ACC112 (cell line): Measurements from ENCODE around the gene FLRT2.

Source experiments
- H2AFZ ChIP-seq: fragments of 200-600 bp; sonication (generic); one replicate; pipeline ENCODE4 v1.6.0; 2017; ENCODE audit warnings: antibody characterized with exemption, low read length; ENCODE audit not compliant: unreplicated experiment
- H3K27ac ChIP-seq: fragments of 200-600 bp; sonication (generic); 2 replicates; pipeline ENCODE4 v1.5.1; 2014; ENCODE audit warnings: low read depth, mild to moderate bottlenecking, antibody characterized with exemption, low read length, moderate library complexity
- H3K27me3 ChIP-seq: fragments of 200-600 bp; sonication (generic); 2 replicates; pipeline ENCODE4 v1.6.1; 2014; ENCODE audit warnings: mild to moderate bottlenecking, antibody characterized with exemption, low read length, moderate library complexity, mixed read lengths; ENCODE audit not compliant: insufficient read depth
- H3K36me3 ChIP-seq: fragments of 200-600 bp; sonication (generic); 2 replicates; pipeline ENCODE4 v1.6.1; 2016; ENCODE audit warnings: mild to moderate bottlenecking, antibody characterized with exemption, low read length, moderate library complexity, mixed read lengths; ENCODE audit not compliant: insufficient read depth
- H3K4me1 ChIP-seq: fragments of 200-600 bp; sonication (generic); one replicate; pipeline ENCODE4 v1.6.1; 2016; ENCODE audit warnings: low read length, mixed read lengths; ENCODE audit not compliant: insufficient read depth, unreplicated experiment, control insufficient read depth
- H3K4me3 ChIP-seq: fragments of 200-600 bp; sonication (generic); 2 replicates; pipeline ENCODE4 v1.5.1; 2014; ENCODE audit warnings: mild to moderate bottlenecking, low read depth, low read length
- H3K79me2 ChIP-seq: fragments of 200-600 bp; sonication (generic); one replicate; pipeline ENCODE4 v1.6.0; 2016; ENCODE audit warnings: low read length; ENCODE audit not compliant: control insufficient read depth, unreplicated experiment, insufficient read depth

The FLRT2 gene, protein sequence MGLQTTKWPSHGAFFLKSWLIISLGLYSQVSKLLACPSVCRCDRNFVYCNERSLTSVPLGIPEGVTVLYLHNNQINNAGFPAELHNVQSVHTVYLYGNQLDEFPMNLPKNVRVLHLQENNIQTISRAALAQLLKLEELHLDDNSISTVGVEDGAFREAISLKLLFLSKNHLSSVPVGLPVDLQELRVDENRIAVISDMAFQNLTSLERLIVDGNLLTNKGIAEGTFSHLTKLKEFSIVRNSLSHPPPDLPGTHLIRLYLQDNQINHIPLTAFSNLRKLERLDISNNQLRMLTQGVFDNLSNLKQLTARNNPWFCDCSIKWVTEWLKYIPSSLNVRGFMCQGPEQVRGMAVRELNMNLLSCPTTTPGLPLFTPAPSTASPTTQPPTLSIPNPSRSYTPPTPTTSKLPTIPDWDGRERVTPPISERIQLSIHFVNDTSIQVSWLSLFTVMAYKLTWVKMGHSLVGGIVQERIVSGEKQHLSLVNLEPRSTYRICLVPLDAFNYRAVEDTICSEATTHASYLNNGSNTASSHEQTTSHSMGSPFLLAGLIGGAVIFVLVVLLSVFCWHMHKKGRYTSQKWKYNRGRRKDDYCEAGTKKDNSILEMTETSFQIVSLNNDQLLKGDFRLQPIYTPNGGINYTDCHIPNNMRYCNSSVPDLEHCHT

GRCh38 chr14:85529803-85530574 is at the start of gene FLRT2:
FLRT2 (plus strand) TSS chr14:85530144; CDS start chr14:85621515, 91,371 bp downstream.
- Histone ChIP-seq H3K79me2 (peaks cover 12% of the 10 kb centered on the region), H3K27me3 (no peaks in the 10 kb centered on the region), H3K4me3 (peak within 1 kb of the TSS; percentile 81), H3K4me1 (peaks cover 24% of the 10 kb centered on the region), H3K36me3 (no peaks in the 10 kb centered on the region), H3K27ac (peak within 1 kb of the TSS; percentile 96), H2AFZ (peak within 1 kb of the TSS; percentile 89)

- Histone ChIP-seq H3K27ac (no peak overlapping the region), H3K36me3 (no peaks in the 10 kb centered on the region), H2AFZ (no peak overlapping the region), H3K27me3 (no peaks in the 10 kb centered on the region), H3K79me2 (no peaks in the 10 kb centered on the region), H3K4me3 (no peak overlapping the region), H3K4me1 (peaks cover 10% of the 10 kb centered on the region)
These were observed 48.5 kb upstream of the FLRT2 start for GRCh38 chr14:85481471-85481870.

DNA sequence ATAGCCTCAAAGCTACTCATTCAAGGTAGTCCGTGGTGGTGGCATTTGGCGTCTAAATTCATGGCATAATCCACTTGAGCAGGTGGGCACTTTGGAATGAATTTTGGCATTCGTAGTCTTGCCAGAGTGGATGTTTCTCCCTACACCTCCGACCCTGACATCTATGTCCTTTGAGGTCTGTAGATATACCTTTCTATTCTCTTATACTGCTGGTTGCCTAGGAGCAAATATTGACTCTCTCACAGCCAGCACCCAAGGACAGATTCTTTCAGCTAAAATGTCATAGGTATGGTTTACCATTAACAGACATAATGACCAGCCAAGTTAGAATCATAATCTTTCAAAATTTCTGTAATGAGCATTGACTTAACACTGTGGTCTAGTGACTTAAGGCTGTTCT is 47.4 kb upstream of the FLRT2 start:
- Histone ChIP-seq H3K27ac (no peak overlapping the region), H3K36me3 (no peaks in the 10 kb centered on the region), H2AFZ (no peak overlapping the region), H3K4me3 (no peak overlapping the region), H3K4me1 (peaks cover 10% of the 10 kb centered on the region), H3K27me3 (no peaks in the 10 kb centered on the region), H3K79me2 (no peaks in the 10 kb centered on the region)

GRCh38 chr14:85483037-85483436 is 46.9 kb upstream of the FLRT2 start:
- Histone ChIP-seq H3K27ac (no peak overlapping the region), H3K4me1 (peaks cover 10% of the 10 kb centered on the region), H3K79me2 (no peaks in the 10 kb centered on the region), H3K4me3 (no peak overlapping the region), H3K27me3 (no peaks in the 10 kb centered on the region), H2AFZ (peak overlapping the region; percentile 55), H3K36me3 (no peaks in the 10 kb centered on the region)

GRCh38 chr14:85483652-85484051 is 46.3 kb upstream of the FLRT2 start:
- H2AFZ ChIP-seq = peak overlapping the region; percentile 55
- H3K4me3 ChIP-seq = no peak overlapping the region
- H3K27ac ChIP-seq = no peak overlapping the region
- no peaks in the 10 kb centered on the region for H3K27me3 ChIP-seq
- 0 out of 2 replicates have a peak, but pooled peaks cover 2% of the 10 kb centered on the region for H3K36me3 ChIP-seq
- H3K4me1 ChIP-seq = peaks cover 10% of the 10 kb centered on the region
- H3K79me2 ChIP-seq = no peaks in the 10 kb centered on the region

DNA sequence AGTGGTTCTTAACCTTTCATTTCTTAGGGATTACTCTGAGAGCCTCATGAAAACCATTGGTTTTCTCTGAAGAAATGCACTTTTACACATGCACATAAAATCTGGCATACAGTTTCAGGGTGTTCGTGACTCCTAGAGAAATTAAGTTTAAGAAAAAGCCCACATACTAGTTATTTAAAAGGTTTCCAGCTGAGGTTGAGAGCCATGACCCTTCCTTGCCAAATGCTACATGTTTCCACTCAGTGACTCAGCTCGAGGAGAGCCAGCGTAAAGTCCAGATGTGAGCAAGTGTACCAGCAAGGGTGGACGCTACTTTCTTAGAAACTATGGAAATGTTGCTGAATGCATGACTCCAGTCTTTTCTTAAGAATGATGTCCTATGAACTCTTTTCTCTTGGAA is 42.7 kb upstream of the FLRT2 start:
- Histone ChIP-seq H3K4me1 (peaks cover 10% of the 10 kb centered on the region), H2AFZ (no peak overlapping the region), H3K27me3 (no peaks in the 10 kb centered on the region), H3K36me3 (0 out of 2 replicates have a peak, but pooled peaks cover 2% of the 10 kb centered on the region), H3K27ac (no peak overlapping the region), H3K79me2 (no peaks in the 10 kb centered on the region), H3K4me3 (no peak overlapping the region)

- Histone ChIP-seq H3K36me3 (no peaks in the 10 kb centered on the region), H3K27me3 (no peaks in the 10 kb centered on the region), H3K4me1 (no peaks in the 10 kb centered on the region), H2AFZ (no peak overlapping the region), H3K79me2 (no peaks in the 10 kb centered on the region), H3K4me3 (no peak overlapping the region), H3K27ac (no peak overlapping the region)
These were observed 28.2 kb upstream of the FLRT2 start for GRCh38 chr14:85501751-85502150.

GRCh38 chr14:85508863-85509262 is 21.1 kb upstream of the FLRT2 start:
- Histone ChIP-seq H3K27ac (no peak overlapping the region), H2AFZ (no peak overlapping the region), H3K27me3 (no peaks in the 10 kb centered on the region), H3K79me2 (no peaks in the 10 kb centered on the region), H3K36me3 (0 out of 2 replicates have a peak, but pooled peaks cover 4% of the 10 kb centered on the region), H3K4me3 (no peak overlapping the region), H3K4me1 (peaks cover 7% of the 10 kb centered on the region)

DNA sequence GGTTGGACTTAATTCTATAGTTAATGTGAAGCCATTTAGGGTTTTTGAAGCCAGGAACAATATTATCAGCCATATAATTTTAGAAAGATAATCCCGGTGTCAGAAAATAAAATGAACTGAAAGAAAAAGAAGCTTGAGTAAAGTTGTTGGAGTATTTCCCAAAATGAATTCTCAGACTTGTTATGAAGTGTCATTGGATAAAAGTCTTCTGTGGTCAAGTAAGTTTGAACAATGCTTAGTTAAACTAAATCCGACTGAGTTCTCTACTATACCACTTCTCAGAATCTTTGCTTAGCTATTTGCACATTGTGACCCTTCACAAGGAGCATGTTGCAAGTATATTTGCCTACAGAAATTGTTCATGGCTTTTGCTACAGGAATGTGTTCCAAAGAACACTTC is 17.5 kb upstream of the FLRT2 start:
- H2AFZ ChIP-seq = no peak overlapping the region
- H3K27ac ChIP-seq = no peak overlapping the region
- H3K27me3 ChIP-seq = no peaks in the 10 kb centered on the region
- peaks cover 31% of the 10 kb centered on the region for H3K4me1 ChIP-seq
- no peaks in the 10 kb centered on the region for H3K79me2 ChIP-seq
- no peak overlapping the region for H3K4me3 ChIP-seq
- 0 out of 2 replicates have a peak, but pooled peaks cover 4% of the 10 kb centered on the region for H3K36me3 ChIP-seq

- Histone ChIP-seq H3K27ac (no peak overlapping the region), H3K4me3 (no peak overlapping the region), H3K27me3 (no peaks in the 10 kb centered on the region), H3K79me2 (no peaks in the 10 kb centered on the region), H3K36me3 (0 out of 2 replicates have a peak, but pooled peaks cover 4% of the 10 kb centered on the region), H3K4me1 (peaks cover 34% of the 10 kb centered on the region), H2AFZ (peak overlapping the region; percentile 62)
These were observed 15.5 kb upstream of the FLRT2 start for GRCh38 chr14:85514487-85514886.
